GM23338 (cell line): ENCODE data around the gene TAF11L3. TPM values are rescaled to one million over a fixed set of nuclear protein-coding genes. Genes with fewer than 3 reads are reported as not detected.
"Not testable (repeated sequence)": the region's sequence is repeated elsewhere in the genome, so short reads cannot be mapped to it uniquely, and the experiment has no call there.

Source experiments
- ATAC-seq: fragments of 200-7000 bp; cut with Tn5 transposase; 3 replicates; pipeline ENCODE4 v1.9.1; 2020
- DNase-seq: peaks from one replicate; pipeline ENCODE4 v3.0.0-alpha.2; 2015; ENCODE audit warnings: low spot score
- H2AFZ ChIP-seq: fragments of 200-600 bp; sonication (generic); 2 replicates; pipeline ENCODE4 v1.8.0; 2016; ENCODE audit warnings: antibody characterized with exemption, mild to moderate bottlenecking, moderate library complexity
- H3F3A ChIP-seq: fragments of 200-600 bp; sonication (generic); replicated peaks from 2 replicates; pipeline ENCODE4 v1.8.0; 2017; ENCODE audit warnings: antibody characterized with exemption, mixed run types, low read depth
- H3K27ac ChIP-seq: fragments of 200-600 bp; sonication (generic); 2 replicates; pipeline ENCODE4 v1.6.1; 2016; ENCODE audit warnings: low read depth
- H3K27me3 ChIP-seq: fragments of 200-600 bp; sonication (generic); 2 replicates; pipeline ENCODE4 v1.8.0; 2016; ENCODE audit warnings: mild to moderate bottlenecking, mixed run types, moderate library complexity; ENCODE audit not compliant: insufficient read depth
- H3K36me3 ChIP-seq: fragments of 200-600 bp; sonication (generic); 2 replicates; pipeline ENCODE4 v1.8.0; 2016; ENCODE audit warnings: mild to moderate bottlenecking; ENCODE audit not compliant: insufficient read depth
- H3K4me1 ChIP-seq: fragments of 200-600 bp; sonication (generic); 2 replicates; pipeline ENCODE4 v1.8.0; 2016; ENCODE audit warnings: mild to moderate bottlenecking, moderate library complexity; ENCODE audit not compliant: insufficient read depth
- H3K4me2 ChIP-seq: fragments of 200-600 bp; sonication (generic); 2 replicates; pipeline ENCODE4 v1.7.1; 2017; ENCODE audit warnings: mixed run types
- H3K4me3 ChIP-seq: fragments of 200-600 bp; sonication (generic); 2 replicates; pipeline ENCODE4 v1.6.1; 2016; ENCODE audit warnings: mixed run types
- H3K79me2 ChIP-seq: fragments of 200-600 bp; sonication (generic); replicated peaks from 2 replicates; pipeline ENCODE4 v1.8.0; 2017; ENCODE audit warnings: mild to moderate bottlenecking; ENCODE audit not compliant: insufficient read depth
- H3K9me2 ChIP-seq: fragments of 200-600 bp; sonication (generic); 2 replicates; pipeline ENCODE4 v1.8.0; 2017; ENCODE audit not compliant: insufficient read depth
- H4K20me1 ChIP-seq: fragments of 200-600 bp; sonication (generic); replicated peaks from 2 replicates; pipeline ENCODE4 v1.8.0; 2017; ENCODE audit warnings: mild to moderate bottlenecking; ENCODE audit not compliant: insufficient read depth
- H3K27ac Mint-ChIP-seq: 2 replicates; pipeline ENCODE4 v1.8.0; 2020; ENCODE audit warnings: inconsistent platforms, mild to moderate bottlenecking, moderate library complexity, mixed read lengths
- H3K27me3 Mint-ChIP-seq: 3 replicates; pipeline ENCODE4 v1.8.0; 2022; ENCODE audit warnings: low read depth, mild to moderate bottlenecking, moderate library complexity, mixed read lengths, inconsistent platforms; ENCODE audit not compliant: insufficient read depth, poor library complexity
- H3K36me3 Mint-ChIP-seq: 3 replicates; pipeline ENCODE4 v1.8.0; 2021; ENCODE audit warnings: low read depth, mild to moderate bottlenecking, inconsistent platforms, moderate library complexity, mixed read lengths
- H3K4me1 Mint-ChIP-seq: 3 replicates; pipeline ENCODE4 v1.8.0; 2020; ENCODE audit warnings: mild to moderate bottlenecking, inconsistent platforms, mixed read lengths
- H3K4me3 Mint-ChIP-seq: 3 replicates; pipeline ENCODE4 v1.8.0; 2021; ENCODE audit warnings: moderate library complexity, mild to moderate bottlenecking, inconsistent platforms, mixed read lengths
- H3K9me3 Mint-ChIP-seq: 3 replicates; pipeline ENCODE4 v1.8.0; 2020; ENCODE audit warnings: moderate library complexity, mild to moderate bottlenecking, inconsistent platforms, mixed read lengths
- CREB1 ChIP-seq: fragments of 250-450 bp; sonication (Bioruptor Pico); IDR thresholded peaks from 2 replicates; pipeline ENCODE4 v1.5.0; 2020; ENCODE audit warnings: low read depth, mild to moderate bottlenecking, moderate library complexity
- POLR2AphosphoS5 ChIP-seq: IDR thresholded peaks from 2 replicates; pipeline ENCODE4 v1.6.1; 2016; ENCODE audit warnings: antibody characterized with exemption, low read depth
- ZNF114 ChIP-seq: fragments of 250-450 bp; sonication (Bioruptor Pico); IDR thresholded peaks from 2 replicates; pipeline ENCODE4 v1.5.0; 2020; ENCODE audit warnings: mild to moderate bottlenecking, moderate library complexity
- polyA plus RNA-seq: library from polyadenylated mRNA; unstranded; fragments of >200 nt; fragmentation: Nextera tagmentation; extraction: Ambion mirVana; gene quantifications from 2 replicates; pipeline ENCODE4 v1.2.1, GENCODE V29; 2016
- total RNA-seq: library from RNA; depleted of rRNA; stranded (reverse); fragments of >200 nt; shearing (Covaris generic); gene quantifications from 2 replicates; pipeline ENCODE4 v1.2.3, GENCODE V29; 2014
- TF ChIP-seq, protein P1 (sequence below): IDR thresholded peaks from 2 replicates; pipeline ENCODE4 v1.6.1; 2016; ENCODE audit warnings: antibody characterized with exemption

Gene TAF11L3
- total and polyA plus RNA-seq, 2 experiments from 2014 or later, result not detected

DNA sequence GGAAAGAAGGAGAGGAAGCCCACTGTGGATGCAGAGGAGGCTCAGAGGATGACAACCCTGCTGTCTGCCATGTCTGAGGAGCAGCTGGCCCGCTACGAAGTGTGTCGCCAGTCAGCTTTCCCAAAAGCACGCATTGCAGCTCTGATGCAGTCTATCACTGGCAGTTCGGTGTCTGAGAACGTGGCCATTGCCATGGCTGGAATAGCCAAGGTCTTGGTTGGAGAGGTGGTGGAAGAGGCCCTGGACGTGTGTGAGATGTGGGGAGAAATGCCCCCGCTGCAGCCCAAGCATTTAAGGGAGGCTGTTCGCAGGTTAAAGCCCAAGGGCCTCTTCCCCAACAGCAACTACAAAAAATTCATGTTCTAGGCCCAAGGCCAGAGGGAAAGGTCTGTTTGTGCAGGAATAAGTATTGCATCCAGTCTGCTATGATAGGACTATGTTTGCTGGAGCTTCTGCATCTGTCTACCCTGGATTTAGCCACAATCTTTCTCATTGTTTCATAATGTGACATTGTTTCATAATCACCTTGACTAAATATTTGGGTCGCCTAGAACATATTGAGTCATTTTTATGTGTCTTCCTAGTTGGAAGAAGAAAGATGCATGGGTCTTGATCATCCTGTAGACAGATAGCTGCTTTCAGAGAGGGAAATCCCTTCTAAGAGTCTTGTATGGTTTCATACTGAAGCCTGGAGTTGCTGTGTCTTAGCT is 31.5 kb upstream of the TAF11L3 start:
- not testable (repeated sequence) for H3F3A ChIP-seq, H3K4me1 Mint-ChIP-seq, H3K27me3 Mint-ChIP-seq, H3K79me2 ChIP-seq, H3K9me3 Mint-ChIP-seq, DNase-seq, H3K27ac ChIP-seq, H3K4me1 ChIP-seq, H3K36me3 ChIP-seq, H3K9me2 ChIP-seq, H3K27me3 ChIP-seq, H3K4me3 ChIP-seq, ATAC-seq, H3K36me3 Mint-ChIP-seq, H3K4me2 ChIP-seq, H4K20me1 ChIP-seq, H3K27ac Mint-ChIP-seq, H3K4me3 Mint-ChIP-seq, H2AFZ ChIP-seq

DNA sequence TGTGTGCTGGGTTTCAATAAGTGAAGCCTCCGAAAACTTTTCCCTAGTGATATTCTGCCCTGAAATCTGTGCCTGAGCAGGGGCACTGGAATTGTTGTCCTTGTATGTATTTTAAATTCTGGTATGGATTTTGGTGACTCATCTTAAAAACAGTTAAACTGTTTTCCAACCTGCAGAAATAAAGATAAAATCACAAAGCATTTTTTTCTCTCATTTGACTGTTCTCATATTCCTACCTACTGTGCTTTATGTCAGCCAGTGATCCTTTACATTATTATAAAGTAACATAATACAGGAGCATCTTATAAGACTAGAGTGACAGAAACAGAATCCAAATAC is 31.0 kb upstream of the TAF11L3 start:
- no peak overlapping the region for H3K27ac Mint-ChIP-seq

DNA sequence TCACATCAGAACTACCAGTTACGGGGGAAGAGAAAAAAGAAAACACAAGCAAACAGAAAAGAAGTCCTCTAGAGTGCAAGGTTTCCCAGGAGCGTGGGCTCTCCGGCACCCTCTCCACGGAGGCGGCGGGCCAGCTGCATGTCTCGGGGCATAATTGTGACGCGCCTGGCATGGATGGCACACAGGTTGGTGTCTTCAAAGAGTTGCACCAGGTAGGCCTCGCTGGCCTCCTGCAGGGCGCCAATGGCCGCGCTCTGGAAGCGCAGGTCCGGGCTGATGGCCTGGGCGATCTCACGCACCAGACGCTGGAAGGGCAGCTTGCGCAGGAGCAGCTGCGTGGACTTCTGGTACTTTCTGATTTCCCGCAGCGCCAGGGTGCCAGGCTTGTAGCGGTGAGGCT is 26.9 kb upstream of the TAF11L3 start:
- not testable (repeated sequence) for H2AFZ ChIP-seq, H3K27me3 Mint-ChIP-seq, ATAC-seq, DNase-seq, H3K36me3 Mint-ChIP-seq, H3K27me3 ChIP-seq, H3K4me3 Mint-ChIP-seq, H3K79me2 ChIP-seq, H4K20me1 ChIP-seq, H3K36me3 ChIP-seq, H3K4me1 Mint-ChIP-seq, H3K4me2 ChIP-seq, H3K9me3 Mint-ChIP-seq, H3K4me3 ChIP-seq, H3K27ac Mint-ChIP-seq, H3K9me2 ChIP-seq, H3K27ac ChIP-seq, H3F3A ChIP-seq, H3K4me1 ChIP-seq

More for the DNA sequence above, 31.0 kb upstream of the TAF11L3 start:
- Mint-ChIP-seq H3K4me1 (no peaks in the 10 kb centered on the region), H3K27me3 (no peaks in the 10 kb centered on the region), H3K36me3 (no peaks in the 10 kb centered on the region), H3K9me3 (peaks cover 2% of the 10 kb centered on the region; the same call in 1 of the 3 replicates), H3K4me3 (no peak overlapping the region)
- Histone ChIP-seq H3K4me2 (no peak overlapping the region), H3K27me3 (no peaks in the 10 kb centered on the region), H3K79me2 (no peaks in the 10 kb centered on the region), H3F3A (no peaks in the 10 kb centered on the region), H4K20me1 (no peaks in the 10 kb centered on the region), H3K36me3 (no peaks in the 10 kb centered on the region), H3K9me2 (no peaks in the 10 kb centered on the region), H3K27ac (no peak overlapping the region), H2AFZ (no peak overlapping the region; the same call in 1 of the 2 replicates), H3K4me3 (no peak overlapping the region), H3K4me1 (no peaks in the 10 kb centered on the region)
- TF ChIP-seq, protein P1, sequence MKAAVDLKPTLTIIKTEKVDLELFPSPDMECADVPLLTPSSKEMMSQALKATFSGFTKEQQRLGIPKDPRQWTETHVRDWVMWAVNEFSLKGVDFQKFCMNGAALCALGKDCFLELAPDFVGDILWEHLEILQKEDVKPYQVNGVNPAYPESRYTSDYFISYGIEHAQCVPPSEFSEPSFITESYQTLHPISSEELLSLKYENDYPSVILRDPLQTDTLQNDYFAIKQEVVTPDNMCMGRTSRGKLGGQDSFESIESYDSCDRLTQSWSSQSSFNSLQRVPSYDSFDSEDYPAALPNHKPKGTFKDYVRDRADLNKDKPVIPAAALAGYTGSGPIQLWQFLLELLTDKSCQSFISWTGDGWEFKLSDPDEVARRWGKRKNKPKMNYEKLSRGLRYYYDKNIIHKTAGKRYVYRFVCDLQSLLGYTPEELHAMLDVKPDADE, result no peak
- TF ChIP-seq POLR2AphosphoS5 (no peak), ZNF114 (CRISPR knock-in tag) (no peak)
- DNase-seq (no peak), ATAC-seq (no peak)

DNA sequence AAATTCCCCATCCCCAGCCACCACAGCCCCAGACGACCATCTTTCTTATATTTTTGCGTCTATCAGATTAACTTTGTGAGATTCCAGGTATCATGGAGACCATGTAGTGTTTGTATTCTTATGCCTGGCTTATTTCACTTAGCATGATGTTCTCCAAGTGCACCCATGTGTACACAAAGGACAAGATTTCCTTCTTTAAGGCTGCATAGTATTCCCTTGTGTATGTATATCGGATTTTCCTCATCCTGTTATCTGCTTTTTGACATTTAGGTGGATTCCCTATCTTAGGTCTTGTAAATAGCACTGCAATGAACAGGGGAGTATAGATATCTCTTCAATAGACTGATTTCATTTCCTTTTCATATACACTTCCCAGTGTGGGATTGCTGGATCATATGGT is 25.4 kb upstream of the TAF11L3 start:
- ATAC-seq, result no peak
- Mint-ChIP-seq H3K4me1 (peaks cover 4% of the 10 kb centered on the region; the same call in 2 of the 3 replicates), H3K9me3 (peaks cover 7% of the 10 kb centered on the region; the same call in 1 of the 3 replicates), H3K27ac (no peak overlapping the region), H3K27me3 (no peaks in the 10 kb centered on the region), H3K4me3 (no peak overlapping the region), H3K36me3 (no peaks in the 10 kb centered on the region)
- no peak for DNase-seq
- H3K4me3 ChIP-seq, result no peak overlapping the region
- no peaks in the 10 kb centered on the region for H3K27me3 ChIP-seq
- H3K27ac ChIP-seq, result no peak overlapping the region
- no peaks in the 10 kb centered on the region for H3K79me2 ChIP-seq
- TF ChIP-seq POLR2AphosphoS5 (no peak), CREB1 (CRISPR knock-in tag) (no peak), ZNF114 (CRISPR knock-in tag) (no peak)
- H3K9me2 ChIP-seq, result no peaks in the 10 kb centered on the region
- no peaks in the 10 kb centered on the region for H3K4me1 ChIP-seq
- H4K20me1 ChIP-seq, result no peaks in the 10 kb centered on the region
- H3K36me3 ChIP-seq, result no peaks in the 10 kb centered on the region
- H3K4me2 ChIP-seq, result no peak overlapping the region
- no peak overlapping the region for H2AFZ ChIP-seq
- H3F3A ChIP-seq, result no peaks in the 10 kb centered on the region
